NCI-H1694 treated with DMSO at 0.1 percent for 48 hours (cell line): ENCODE measurements around the gene PIP.
"Not testable (repeated sequence)": the region's sequence is repeated elsewhere in the genome, so short reads cannot be mapped to it uniquely, and the experiment has no call there.

Source experiments
- DNase-seq: peaks from one replicate; lab custom pipeline; 2025; lab: John Stamatoyannopoulos, UW

The PIP gene

DNA sequence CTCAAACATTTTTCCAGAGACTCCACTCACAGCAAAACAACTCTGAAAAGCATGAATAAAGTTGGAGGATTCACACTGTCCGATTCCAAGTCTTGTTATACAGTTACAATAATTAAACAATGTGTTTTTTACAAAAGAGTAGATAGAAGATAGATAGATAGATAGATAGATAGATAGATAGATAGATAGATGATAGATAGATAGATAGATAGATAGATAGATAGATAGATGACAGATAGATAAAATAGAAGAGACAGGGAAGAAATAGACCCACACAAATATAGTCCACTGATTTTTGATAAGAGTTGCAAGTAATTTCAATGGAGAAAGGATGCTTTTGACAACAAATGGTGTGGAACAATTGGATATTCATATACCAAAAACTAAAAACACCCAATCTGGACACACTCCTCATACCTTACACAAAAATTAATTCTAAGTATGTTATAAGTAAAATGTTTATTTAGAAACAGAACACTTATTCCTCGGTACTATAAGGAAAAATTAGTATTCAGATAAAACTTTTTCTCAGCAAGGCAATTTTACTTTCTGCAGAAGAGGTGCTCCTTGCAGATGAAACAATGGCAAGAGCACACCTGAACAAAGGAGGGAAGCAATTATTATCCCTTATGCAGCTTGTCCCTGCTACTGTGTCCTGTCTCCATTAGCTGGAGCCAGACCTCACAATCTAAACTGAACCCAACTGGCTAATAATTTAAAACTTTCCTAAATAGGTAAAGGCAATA lies 45.7 kb downstream of the PIP start:
- no peak for DNase-seq

DNA sequence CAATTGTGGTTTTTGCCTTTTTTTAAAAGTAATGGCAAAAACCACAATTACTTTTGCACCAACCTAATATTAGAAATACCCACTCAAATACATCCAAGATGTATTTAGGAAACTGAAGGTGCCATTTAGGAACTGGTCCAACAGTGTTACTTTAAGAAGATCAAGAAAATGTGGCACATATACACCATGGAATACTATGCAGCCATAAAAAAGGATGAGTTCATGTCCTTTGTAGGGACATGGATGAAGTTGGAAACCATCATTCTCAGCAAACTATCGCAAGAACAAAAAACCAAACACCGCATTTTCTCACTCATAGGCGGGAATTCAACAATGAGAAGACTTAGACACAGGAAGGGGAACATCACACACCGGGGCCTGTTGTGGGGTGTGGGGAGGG lies 48.9 kb downstream of the PIP start:
- not testable (repeated sequence) for DNase-seq

DNA sequence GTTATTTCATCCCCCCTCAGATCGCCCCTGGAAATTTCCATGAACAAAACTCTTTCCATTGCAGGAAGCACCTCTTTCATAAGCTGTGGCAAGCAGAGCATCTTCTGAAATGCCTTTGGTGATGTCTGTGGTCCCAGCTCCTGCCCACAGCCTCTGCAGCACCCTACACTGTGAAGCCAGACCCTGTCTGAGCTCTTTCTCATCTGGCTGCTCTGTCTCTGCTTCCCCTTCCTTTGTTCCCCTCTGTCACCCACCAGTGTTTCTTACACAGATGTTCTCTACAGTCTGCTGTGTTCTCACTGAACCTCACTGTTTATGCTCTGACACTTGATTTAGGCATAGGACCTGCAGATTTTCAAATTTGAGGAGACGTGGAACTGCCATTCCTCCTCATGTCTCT lies 49.5 kb downstream of the PIP start:
- no peak for DNase-seq

DNA sequence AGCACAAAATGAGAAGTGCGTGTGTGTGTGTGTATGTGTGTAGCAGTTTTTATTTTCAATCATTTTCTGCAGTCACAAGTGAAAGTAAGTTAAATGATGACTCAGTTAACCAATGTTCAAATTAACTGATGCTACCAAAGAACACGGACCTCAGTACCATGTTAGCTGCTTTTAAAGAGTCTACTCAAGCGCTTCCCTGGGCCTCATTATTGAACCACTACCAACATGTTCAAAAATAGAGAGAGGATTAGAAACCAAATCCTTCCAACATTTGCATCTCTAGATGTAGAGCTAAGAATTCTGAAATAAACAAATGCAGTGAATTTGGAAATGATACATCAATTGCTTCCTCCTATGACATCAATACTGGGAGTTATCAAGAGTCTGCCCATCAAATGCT lies 51.1 kb downstream of the PIP start, which contains the start of gene TAS2R39:
TSS of gene TAS2R39 (plus strand) at position 396 of the 400 bp plus-strand sequence. CDS start at position 396, 0 bp downstream.
- no peak for DNase-seq

GRCh38 chr7:143185551-143185950 lies 53.7 kb downstream of the PIP start:
- DNase-seq = no peak

- no peak for DNase-seq
Observed at GRCh38 chr7:143188994-143189393, 57.1 kb downstream of the PIP start.
